Measurements from ENCODE around the gene FSTL3. TPM values are rescaled to one million over a fixed set of nuclear protein-coding genes. Genes with fewer than 3 reads are reported as not detected.

The FSTL3 gene
- total RNA-seq, 1 experiment from 2014 or later, result 29.1 TPM

DNA sequence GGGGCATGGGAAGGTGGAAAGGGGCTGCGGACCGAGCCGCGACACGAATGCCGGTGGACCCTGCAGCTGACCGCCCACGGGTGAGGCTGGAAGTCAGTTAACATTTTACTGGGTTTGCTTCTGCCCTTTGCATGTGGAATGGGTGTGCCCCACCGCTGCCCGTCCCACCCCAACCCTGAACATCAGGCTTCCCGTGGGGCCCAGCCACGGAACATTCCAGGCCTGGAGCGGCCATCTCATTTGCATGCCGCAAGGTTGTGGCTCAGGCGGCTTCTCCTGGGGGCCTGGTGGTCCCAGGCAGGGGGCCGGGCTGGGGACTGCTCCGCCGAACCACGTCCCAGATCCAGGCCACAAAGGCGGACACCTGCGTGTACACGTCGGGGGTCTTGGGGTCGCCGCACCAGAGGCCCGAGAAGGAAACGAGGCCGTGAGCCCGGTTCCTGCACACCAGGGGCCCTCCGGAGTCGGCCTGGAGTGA is 9.3 kb downstream of the FSTL3 start (continued):
- TF ChIP-seq REST (IDR thresholded peaks at IDR 0.05; ENCODE audit: low read depth) (no peak), CEBPB (IDR thresholded peaks at IDR 0.05; ENCODE audit: low read depth) (no peak), FOSL1 (IDR thresholded peaks at IDR 0.05; ENCODE audit: low read depth) (no peak), EZH2phosphoT487 (IDR thresholded peaks at IDR 0.05; ENCODE audit: borderline replicate concordance) (no peak), ZNF274 (IDR thresholded peaks at IDR 0.05; ENCODE audit: low read depth, low read length) (no peak)

- Histone ChIP-seq H3K4me2 (ENCODE audit: low read length) (no peak overlapping the region), H3K4me3 (replicated peaks in 1 of 2; ENCODE audit: low read depth in 1 of 2, low read length in 2 of 2) (no peak overlapping the region), H3K9me2 (ENCODE audit: insufficient read depth) (no peaks in the 10 kb centered on the region), H2AFZ (ENCODE audit: low read depth, low read length, poor library complexity, severe bottlenecking) (no peak overlapping the region), H3K36me3 (ENCODE audit: control insufficient read depth in 1 of 2, insufficient read depth in 2 of 2, low read length in 2 of 2) (no peaks in the 10 kb centered on the region), H3K27ac (ENCODE audit: low read depth, low read length) (no peak overlapping the region), H3K27me3 (ENCODE audit: insufficient read depth, low read length) (no peaks in the 10 kb centered on the region), H3K9ac (ENCODE audit: low read length) (no peak overlapping the region), H3K4me1 (ENCODE audit: control insufficient read depth in 1 of 2, insufficient read depth in 2 of 2, low read length in 2 of 2) (no peaks in the 10 kb centered on the region), H4K20me1 (ENCODE audit: insufficient read depth) (no peaks in the 10 kb centered on the region), H3K9me3 (ENCODE audit: control insufficient read depth in 1 of 2, insufficient read depth in 1 of 2, low read depth in 1 of 2, low read length in 2 of 2) (no peaks in the 10 kb centered on the region), H3K79me2 (ENCODE audit: insufficient read depth, low read length) (no peaks in the 10 kb centered on the region)
- RAD21 ChIA-PET (ENCODE audit: low non-redundant PET in 1 of 2, low total read pairs in 2 of 2, uncharacterized antibody in 2 of 2, unreplicated experiment in 2 of 2), result no interaction called here
- CTCF ChIA-PET, result no interaction called here
- TF ChIP-seq, protein P1, sequence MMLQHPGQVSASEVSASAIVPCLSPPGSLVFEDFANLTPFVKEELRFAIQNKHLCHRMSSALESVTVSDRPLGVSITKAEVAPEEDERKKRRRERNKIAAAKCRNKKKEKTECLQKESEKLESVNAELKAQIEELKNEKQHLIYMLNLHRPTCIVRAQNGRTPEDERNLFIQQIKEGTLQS (IDR thresholded peaks at IDR 0.05), result no peak
- TF ChIP-seq EZH2 (IDR thresholded peaks at IDR 0.05) (no peak), TCF7L2 (IDR thresholded peaks at IDR 0.05; ENCODE audit: borderline replicate concordance, extremely low read depth, insufficient read depth, insufficient read length) (no peak), ZNF274 (IDR thresholded peaks at IDR 0.05; ENCODE audit: low read depth, low read length) (no peak), POLR2AphosphoS5 (IDR thresholded peaks at IDR 0.05; ENCODE audit: low read depth, low read length) (no peak)
- TF ChIP-seq, protein P2, sequence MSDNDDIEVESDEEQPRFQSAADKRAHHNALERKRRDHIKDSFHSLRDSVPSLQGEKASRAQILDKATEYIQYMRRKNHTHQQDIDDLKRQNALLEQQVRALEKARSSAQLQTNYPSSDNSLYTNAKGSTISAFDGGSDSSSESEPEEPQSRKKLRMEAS (IDR thresholded peaks at IDR 0.05), result no peak
- ATAC-seq, result no peak
- intact Hi-C loops (cut with micrococcal nuclease), result no loop called here
- POLR2A ChIA-PET, result no interaction called here
- BruUV-seq (replicated peaks), result no TSS peak
- no peak for DNase-seq (ENCODE audit: low read depth, low spot score)
Measured at GRCh38 chr19:686589-687297, 10.6 kb downstream of the FSTL3 start.
